ENCODE measurements around the gene NAB1. TPM values are rescaled to one million over a fixed set of nuclear protein-coding genes. Genes with fewer than 3 reads are reported as not detected.
"Not testable (repeated sequence)": the region's sequence is repeated elsewhere in the genome, so short reads cannot be mapped to it uniquely, and the experiment has no call there.

The NAB1 gene
- total RNA-seq, 2 donors from 2014 or later: 45.7 to 59.7 TPM

DNA sequence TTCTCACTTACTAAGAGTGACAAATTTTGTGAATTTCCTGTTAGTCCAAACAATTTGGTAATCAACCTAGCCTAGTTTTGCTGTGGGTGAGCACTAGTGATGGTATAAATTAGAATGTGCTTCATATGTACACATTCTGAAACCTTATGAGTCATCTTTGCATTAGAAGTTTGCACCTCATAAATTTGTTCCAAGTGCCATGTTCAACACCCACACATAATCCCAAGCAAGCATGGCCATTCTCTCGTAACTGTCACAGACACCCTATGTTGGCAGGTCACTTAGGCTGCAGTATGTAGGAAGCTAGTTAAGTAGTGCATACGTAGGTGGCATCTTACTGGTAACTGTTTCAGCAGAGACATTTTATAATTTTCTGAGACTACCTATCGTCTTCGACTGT is 46.9 kb downstream of the NAB1 start:
- DNase-seq (ENCODE audit: low spot score): peak; percentile 70
- Mint-ChIP-seq H3K27me3 (peaks cover 0 to 3% of the 10 kb centered on the region in 2 donors), H3K36me3 (no peaks in the 10 kb centered on the region), H3K9me3 (no peaks in the 10 kb centered on the region), H3K4me1 (ENCODE audit: low read depth in 2 of 2) (peaks cover 15 to 25% of the 10 kb centered on the region in 2 donors), H3K27ac (peak overlapping the region; percentile 39 to 56), H3K4me3 (peak overlapping the region; percentile 21)
- ATAC-seq: peak; percentile 92 to 93

DNA sequence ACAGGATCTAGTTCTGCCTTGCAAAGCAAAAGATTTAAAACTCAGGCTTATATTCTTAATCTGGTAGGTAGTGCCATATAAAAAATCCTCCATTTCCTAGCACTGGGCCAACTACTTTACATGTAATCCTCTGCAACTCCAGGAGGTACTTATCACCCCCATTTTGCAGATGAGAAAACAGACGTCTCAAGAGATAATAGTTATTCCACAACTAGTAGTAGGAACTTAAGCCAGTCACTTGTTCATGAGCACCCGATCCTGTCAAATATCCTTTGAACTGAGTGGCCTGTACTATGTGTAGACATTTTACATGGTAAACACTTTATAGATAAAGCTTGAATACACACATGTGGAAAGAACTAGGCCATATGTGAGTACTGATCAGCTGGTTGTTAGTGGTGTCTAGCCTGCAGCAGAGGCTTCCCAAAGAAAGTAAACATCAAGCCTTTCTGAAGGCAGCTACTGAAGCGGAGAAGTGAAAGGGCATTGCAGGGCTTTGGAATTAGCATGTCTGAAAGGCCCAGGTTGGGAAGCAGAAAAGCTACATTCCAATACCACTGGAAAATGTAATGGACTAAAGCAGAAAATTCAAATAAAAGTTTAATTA is 48.0 kb downstream of the NAB1 start:
- Mint-ChIP-seq H3K9me3 (no peaks in the 10 kb centered on the region), H3K27me3 (peaks cover 0 to 3% of the 10 kb centered on the region in 2 donors), H3K27ac (peak overlapping the region in 1 of 2 donors; percentile 26), H3K4me3 (no peak overlapping the region), H3K4me1 (ENCODE audit: low read depth in 2 of 2) (peaks cover 15 to 25% of the 10 kb centered on the region in 2 donors), H3K36me3 (no peaks in the 10 kb centered on the region)
- no peak for DNase-seq (ENCODE audit: low spot score)
- no peak for ATAC-seq

DNA sequence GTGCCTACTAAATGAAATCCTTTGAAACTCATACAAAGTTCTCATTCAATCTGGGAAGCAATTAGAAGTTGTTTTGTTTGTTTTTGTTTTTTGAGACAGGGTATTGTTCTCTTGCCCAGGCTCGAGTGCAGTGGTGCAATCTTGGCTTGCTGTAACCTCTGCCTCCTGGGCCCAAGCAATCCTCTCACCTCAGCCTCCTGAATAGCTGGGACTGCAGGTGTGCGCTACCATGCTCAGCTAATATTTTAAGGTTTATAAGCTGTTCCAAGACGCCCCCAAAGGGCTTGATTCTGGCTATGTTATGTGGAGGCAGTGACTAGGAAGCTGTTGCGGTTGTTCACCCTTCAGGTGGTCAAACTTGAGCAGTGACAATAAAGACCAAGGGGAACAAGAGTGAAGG is 48.5 kb downstream of the NAB1 start:
- ATAC-seq (no peak), DNase-seq (ENCODE audit: low spot score) (no peak)
- H3K4me3 Mint-ChIP-seq: no peak overlapping the region
- no peak overlapping the region for H3K27ac Mint-ChIP-seq
- peaks cover 15 to 25% of the 10 kb centered on the region in 2 donors for H3K4me1 Mint-ChIP-seq (ENCODE audit: low read depth in 2 of 2)
- H3K9me3 Mint-ChIP-seq: no peaks in the 10 kb centered on the region
- H3K36me3 Mint-ChIP-seq: no peaks in the 10 kb centered on the region
- H3K27me3 Mint-ChIP-seq: peaks cover 0 to 3% of the 10 kb centered on the region in 2 donors

DNA sequence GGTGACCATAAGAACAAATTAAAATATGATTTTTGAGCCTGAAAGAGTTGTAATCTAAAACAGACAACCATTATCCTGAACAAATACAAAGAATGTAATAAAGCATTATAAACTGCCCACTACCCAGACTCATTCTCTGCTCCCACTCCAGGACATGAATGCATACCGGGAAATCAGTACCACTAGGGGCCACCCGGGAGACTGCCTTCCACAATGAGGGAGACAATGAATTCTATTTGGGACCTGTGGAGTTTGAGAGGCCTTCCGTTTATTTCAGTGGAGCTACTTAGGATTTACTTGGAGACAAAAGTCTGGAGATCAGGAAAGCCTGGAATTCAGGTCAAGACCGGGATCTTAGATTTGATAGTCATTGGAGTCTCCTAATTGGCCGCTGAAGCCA is 50.0 kb downstream of the NAB1 start:
- Mint-ChIP-seq H3K27me3 (peaks cover 5 to 7% of the 10 kb centered on the region in 2 donors), H3K27ac (no peak overlapping the region)

DNA sequence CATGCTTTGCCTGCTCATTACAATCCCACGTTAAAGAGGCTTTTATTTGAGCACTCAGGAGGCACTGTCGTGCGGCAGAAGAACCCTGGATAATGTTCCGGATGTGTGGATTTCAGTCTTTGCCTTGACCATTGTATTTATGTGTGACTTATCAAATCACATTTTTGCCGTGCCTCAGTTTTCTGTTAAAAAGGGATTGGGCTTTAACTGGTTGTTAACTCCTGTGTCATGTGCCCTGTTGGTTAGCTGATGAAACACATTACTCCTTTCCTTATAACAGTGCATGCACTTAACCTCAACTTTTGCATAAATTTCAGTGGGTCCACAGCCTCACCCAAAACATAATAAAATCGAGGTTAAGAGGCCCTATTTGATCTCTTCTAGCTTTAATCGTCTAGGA is 52.7 kb downstream of the NAB1 start:
- H3K9me3 Mint-ChIP-seq: no peaks in the 10 kb centered on the region
- DNase-seq (ENCODE audit: low spot score) (no peak), ATAC-seq (no peak)
- H3K27ac Mint-ChIP-seq: no peak overlapping the region
- peaks cover 5 to 9% of the 10 kb centered on the region in 2 donors for H3K27me3 Mint-ChIP-seq
- H3K4me1 Mint-ChIP-seq (ENCODE audit: low read depth in 2 of 2): no peaks in the 10 kb centered on the region
- H3K4me3 Mint-ChIP-seq: no peak overlapping the region
- H3K36me3 Mint-ChIP-seq: no peaks in the 10 kb centered on the region

More for the DNA sequence above, 50.0 kb downstream of the NAB1 start:
- no peak overlapping the region for H3K4me3 Mint-ChIP-seq
- no peaks in the 10 kb centered on the region for H3K36me3 Mint-ChIP-seq
- no peak for ATAC-seq
- H3K9me3 Mint-ChIP-seq: no peaks in the 10 kb centered on the region
- H3K4me1 Mint-ChIP-seq (ENCODE audit: low read depth in 2 of 2): peaks cover 12 to 17% of the 10 kb centered on the region in 2 donors
- no peak for DNase-seq (ENCODE audit: low spot score)

DNA sequence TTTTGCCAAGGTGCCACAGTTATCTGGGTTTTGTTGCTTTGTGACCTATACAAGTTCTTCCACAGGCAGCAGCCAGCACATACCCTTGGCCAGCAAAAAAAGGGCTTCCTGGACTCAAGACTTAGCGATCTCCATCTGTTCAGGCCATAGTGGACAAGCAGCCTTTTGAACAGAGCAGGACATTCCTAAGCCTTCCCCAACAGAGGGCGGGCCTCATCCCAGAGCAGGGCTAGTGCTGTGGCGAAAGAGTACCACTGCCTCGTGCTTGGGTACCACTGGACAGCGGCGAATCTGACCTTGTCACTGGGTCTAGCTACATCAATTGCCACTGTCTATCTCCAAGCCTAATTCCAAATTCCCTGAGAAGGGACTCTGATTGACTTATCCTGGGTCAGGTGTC is 56.4 kb downstream of the NAB1 start:
- Mint-ChIP-seq H3K4me3 (no peak overlapping the region), H3K27ac (no peak overlapping the region), H3K27me3 (peaks cover 5 to 6% of the 10 kb centered on the region in 2 donors), H3K4me1 (ENCODE audit: low read depth in 2 of 2) (peaks cover 5 to 10% of the 10 kb centered on the region in 2 donors), H3K9me3 (no peaks in the 10 kb centered on the region), H3K36me3 (peaks cover 6% of the 10 kb centered on the region)
- ATAC-seq: peak in 1 of 2 donors; percentile 36
- DNase-seq (ENCODE audit: low spot score): no peak

DNA sequence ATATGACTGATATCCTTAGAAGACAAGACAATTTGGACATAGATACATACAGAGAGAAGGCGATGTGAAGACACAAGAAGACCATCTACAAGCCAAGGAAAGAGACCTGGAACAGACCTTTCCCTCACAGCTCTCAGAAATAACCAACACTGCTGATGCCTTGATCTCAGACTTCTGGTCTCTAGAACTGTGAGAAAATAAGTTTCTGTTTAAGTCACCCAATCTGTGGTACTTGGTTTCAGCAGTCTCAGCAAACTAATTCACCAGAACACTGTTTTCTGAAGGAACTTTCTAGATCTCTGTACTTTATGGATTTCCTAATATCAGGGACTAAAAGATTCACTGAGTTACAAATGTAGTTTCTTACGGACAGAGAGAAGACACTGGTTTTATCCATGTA is 58.8 kb downstream of the NAB1 start:
- Mint-ChIP-seq H3K27me3 (peaks cover 4 to 6% of the 10 kb centered on the region in 2 donors), H3K9me3 (no peaks in the 10 kb centered on the region), H3K27ac (no peak overlapping the region), H3K4me3 (no peak overlapping the region), H3K4me1 (ENCODE audit: low read depth in 2 of 2) (peaks cover 5 to 10% of the 10 kb centered on the region in 2 donors), H3K36me3 (peaks cover 6% of the 10 kb centered on the region)
- DNase-seq (ENCODE audit: low spot score) (no peak), ATAC-seq (peak in 1 of 2 donors; percentile 58)

DNA sequence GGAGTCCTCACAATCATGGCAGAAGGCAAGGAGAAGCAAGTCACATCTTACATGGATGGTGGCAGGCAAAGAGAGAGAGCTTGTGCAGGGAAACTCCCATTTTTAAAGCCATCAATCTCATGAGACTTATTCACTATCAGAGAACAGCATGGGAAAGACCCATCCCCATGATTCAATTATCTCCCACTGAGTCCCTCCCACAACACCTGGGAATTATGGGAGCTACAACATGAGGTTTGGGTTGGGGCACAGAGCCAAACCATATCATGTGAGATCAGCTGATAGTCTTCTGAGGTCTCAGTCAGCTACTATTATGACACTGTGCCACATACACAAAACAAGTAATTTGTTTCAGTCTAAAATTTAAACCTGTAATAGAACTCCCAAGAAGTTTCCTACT is 59.8 kb downstream of the NAB1 start:
- not testable (repeated sequence) for H3K27ac Mint-ChIP-seq; ATAC-seq; DNase-seq (ENCODE audit: low spot score); H3K9me3 Mint-ChIP-seq; H3K4me3 Mint-ChIP-seq; H3K36me3 Mint-ChIP-seq; H3K27me3 Mint-ChIP-seq
- H3K4me1 Mint-ChIP-seq (ENCODE audit: low read depth in 2 of 2): peaks cover 5 to 10% of the 10 kb centered on the region in 2 donors

GRCh38 chr2:190711069-190711468 is 62.2 kb downstream of the NAB1 start:
- no peak for DNase-seq (ENCODE audit: low spot score)
- Mint-ChIP-seq H3K27ac (no peak overlapping the region), H3K9me3 (no peaks in the 10 kb centered on the region), H3K4me1 (ENCODE audit: low read depth in 2 of 2) (peaks cover 5 to 10% of the 10 kb centered on the region in 2 donors), H3K36me3 (peaks cover 6% of the 10 kb centered on the region), H3K4me3 (no peak overlapping the region), H3K27me3 (no peaks in the 10 kb centered on the region)
- no peak for ATAC-seq

DNA sequence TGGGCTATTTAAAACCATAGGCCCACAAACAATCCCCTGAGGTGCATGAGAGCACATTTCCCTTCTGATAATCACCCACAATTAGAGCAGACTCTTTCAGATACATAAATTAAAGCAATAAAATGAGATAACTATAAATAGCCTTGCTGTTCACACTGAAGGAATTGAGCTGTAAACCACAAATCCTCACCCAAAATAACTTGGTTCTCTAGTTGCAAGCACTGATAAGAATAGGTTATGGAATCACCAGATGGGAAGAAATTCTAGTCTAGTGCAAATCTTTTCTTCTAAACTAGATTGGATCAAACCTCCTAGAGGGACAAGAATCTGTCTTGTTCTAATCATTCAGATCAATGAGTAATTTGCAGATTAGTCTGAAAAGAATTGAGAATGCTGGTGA is 64.6 kb downstream of the NAB1 start:
- H3K4me1 Mint-ChIP-seq (ENCODE audit: low read depth in 2 of 2): peaks cover 3 to 10% of the 10 kb centered on the region in 2 donors
- no peak overlapping the region for H3K27ac Mint-ChIP-seq
- DNase-seq (ENCODE audit: low spot score): no peak
- no peak for ATAC-seq
- no peaks in the 10 kb centered on the region for H3K9me3 Mint-ChIP-seq
- H3K27me3 Mint-ChIP-seq: peaks cover 0 to 2% of the 10 kb centered on the region in 2 donors
- peaks cover 2% of the 10 kb centered on the region for H3K36me3 Mint-ChIP-seq
- H3K4me3 Mint-ChIP-seq: no peak overlapping the region

DNA sequence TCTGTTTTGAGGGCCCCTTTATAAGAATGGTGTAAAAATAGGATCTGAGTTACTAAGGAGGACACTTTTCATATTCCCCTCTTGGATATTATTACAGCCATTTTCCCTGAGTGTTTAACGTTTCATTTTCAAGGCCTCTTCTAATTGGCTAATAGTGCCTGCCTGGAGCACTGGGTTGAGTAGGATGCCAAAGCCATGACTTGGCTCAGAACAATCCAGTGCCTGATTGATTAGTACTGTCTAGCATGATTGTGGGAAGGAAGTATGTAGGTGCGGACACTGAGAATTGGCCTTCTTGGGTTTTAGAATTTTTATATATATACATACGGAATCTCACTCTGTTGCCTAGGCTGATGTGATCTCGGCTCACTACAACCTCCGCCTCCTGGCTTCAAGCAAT is 66.1 kb downstream of the NAB1 start:
- no peak for DNase-seq (ENCODE audit: low spot score)
- Mint-ChIP-seq H3K4me3 (no peak overlapping the region), H3K4me1 (ENCODE audit: low read depth in 2 of 2) (peaks cover 10 to 20% of the 10 kb centered on the region in 2 donors), H3K9me3 (no peaks in the 10 kb centered on the region), H3K27ac (no peak overlapping the region), H3K36me3 (no peaks in the 10 kb centered on the region), H3K27me3 (peaks cover 0 to 5% of the 10 kb centered on the region in 2 donors)
- ATAC-seq: no peak

GRCh38 chr2:190716176-190716807 is 67.4 kb downstream of the NAB1 start:
- Mint-ChIP-seq H3K4me3 (no peak overlapping the region), H3K27ac (no peak overlapping the region), H3K36me3 (no peaks in the 10 kb centered on the region), H3K9me3 (no peaks in the 10 kb centered on the region), H3K27me3 (peaks cover 0 to 9% of the 10 kb centered on the region in 2 donors), H3K4me1 (ENCODE audit: low read depth in 2 of 2) (peaks cover 10 to 25% of the 10 kb centered on the region in 2 donors)
- DNase-seq (ENCODE audit: low spot score): no peak
- no peak for ATAC-seq

- DNase-seq (ENCODE audit: low spot score) (no peak), ATAC-seq (no peak)
- Mint-ChIP-seq H3K27me3 (peaks cover 0 to 9% of the 10 kb centered on the region in 2 donors), H3K36me3 (no peaks in the 10 kb centered on the region), H3K27ac (no peak overlapping the region), H3K4me3 (no peak overlapping the region), H3K9me3 (no peaks in the 10 kb centered on the region), H3K4me1 (ENCODE audit: low read depth in 2 of 2) (peaks cover 10 to 25% of the 10 kb centered on the region in 2 donors)
Measured at GRCh38 chr2:190717306-190717705, 68.4 kb downstream of the NAB1 start.

DNA sequence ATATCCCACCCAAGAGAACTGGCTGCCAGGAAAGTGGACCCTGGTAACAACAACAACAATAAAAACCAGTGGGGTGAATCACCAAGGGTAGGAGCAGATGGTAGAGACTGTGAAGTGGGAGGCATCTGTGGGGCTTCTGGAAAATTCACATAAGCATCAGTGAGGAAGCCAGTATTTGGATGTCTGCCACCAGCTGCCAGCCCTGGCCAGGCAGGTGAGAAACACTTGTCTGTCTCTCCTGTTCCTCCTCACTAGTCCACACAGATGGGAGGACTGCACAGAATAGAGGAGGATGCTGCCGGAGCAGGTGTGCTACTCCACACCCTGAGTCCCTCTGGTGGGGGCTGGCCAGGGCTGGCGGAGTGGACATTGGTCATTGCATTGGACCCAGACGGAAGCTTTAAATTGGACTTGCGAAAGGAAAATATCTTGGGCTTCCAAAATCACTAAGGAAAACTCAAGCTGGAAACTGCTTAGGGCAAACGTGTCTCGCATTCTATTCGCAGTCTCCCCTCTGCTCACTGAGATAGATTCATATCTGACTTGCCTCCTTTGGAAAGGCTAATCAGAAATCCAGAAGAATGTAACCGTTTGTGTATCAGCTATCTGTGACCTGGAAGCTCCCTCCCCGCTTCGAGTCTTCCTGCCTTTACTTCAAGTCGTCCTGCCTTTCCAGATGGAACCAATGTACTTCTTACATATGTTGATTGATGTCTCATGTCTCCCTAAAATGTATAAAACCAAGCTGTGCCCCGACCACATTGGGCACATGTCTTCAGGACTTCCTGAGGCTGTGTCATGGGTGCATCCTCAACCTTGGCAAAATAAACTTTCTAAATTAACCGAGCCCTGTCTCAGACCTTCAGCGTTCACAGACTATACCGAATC is 69.1 kb downstream of the NAB1 start:
- Mint-ChIP-seq H3K4me1 (ENCODE audit: low read depth in 2 of 2) (peaks cover 10 to 26% of the 10 kb centered on the region in 2 donors), H3K27ac (peak overlapping the region; percentile 16 to 30), H3K4me3 (peak overlapping the region; percentile 23), H3K36me3 (no peaks in the 10 kb centered on the region), H3K27me3 (peaks cover 0 to 9% of the 10 kb centered on the region in 2 donors), H3K9me3 (no peaks in the 10 kb centered on the region)
- DNase-seq (ENCODE audit: low spot score) (no peak), ATAC-seq (no peak)

Measured in natural killer cell treated with Interleukin-12 subunit alpha and Interleukin-12 subunit beta and Interleukin-15 and Interleukin-18, amount 100 ng/mL, for 72 hours (primary cell).